WI38 (cell line): Measurements from ENCODE around the gene WWOX.

ENCODE experiments used
- H3K4me3 ChIP-seq: 2 replicates; pipeline ENCODE4 v1.5.1; 2011; ENCODE audit warnings: low read depth, mild to moderate bottlenecking, control low read depth, low read length
- TF ChIP-seq, protein P1 (sequence below): IDR thresholded peaks from 2 replicates; pipeline ENCODE4 v1.5.1; 2012; ENCODE audit warnings: low read depth, mild to moderate bottlenecking, control low read depth, low read length

The WWOX gene

DNA sequence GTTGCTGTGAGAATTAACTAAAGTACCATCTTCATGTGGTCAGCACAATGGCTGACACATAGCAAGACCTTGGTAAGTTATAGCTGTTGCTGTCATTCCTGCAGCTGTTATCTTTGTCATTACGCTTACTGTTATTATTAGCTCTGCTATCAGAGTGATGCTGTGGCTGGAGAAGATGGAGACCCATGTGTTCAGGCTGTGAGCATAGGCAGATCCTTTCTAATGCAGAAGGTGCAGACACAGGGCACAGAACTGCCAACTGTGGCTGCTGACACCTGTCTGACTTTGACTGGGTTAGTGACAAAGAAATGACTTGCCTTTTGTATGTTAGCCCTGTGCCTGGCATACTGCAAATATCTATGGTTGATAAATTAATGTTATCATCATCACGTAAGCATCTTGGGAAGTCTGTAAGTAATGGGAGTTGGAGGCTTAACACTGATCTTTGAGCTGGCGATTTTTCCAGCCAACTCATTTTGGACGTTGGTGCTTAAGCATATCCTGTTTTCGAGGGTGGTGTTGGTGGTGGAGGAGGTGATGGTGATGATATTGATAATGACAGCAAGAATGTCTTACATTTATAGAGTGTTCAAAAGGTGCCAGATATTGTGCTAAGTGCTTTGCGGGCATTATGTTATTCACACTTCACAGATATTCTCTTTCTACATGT lies 695.3 kb downstream of the WWOX start:
- no peak overlapping the region for H3K4me3 ChIP-seq
- TF ChIP-seq, protein P1, sequence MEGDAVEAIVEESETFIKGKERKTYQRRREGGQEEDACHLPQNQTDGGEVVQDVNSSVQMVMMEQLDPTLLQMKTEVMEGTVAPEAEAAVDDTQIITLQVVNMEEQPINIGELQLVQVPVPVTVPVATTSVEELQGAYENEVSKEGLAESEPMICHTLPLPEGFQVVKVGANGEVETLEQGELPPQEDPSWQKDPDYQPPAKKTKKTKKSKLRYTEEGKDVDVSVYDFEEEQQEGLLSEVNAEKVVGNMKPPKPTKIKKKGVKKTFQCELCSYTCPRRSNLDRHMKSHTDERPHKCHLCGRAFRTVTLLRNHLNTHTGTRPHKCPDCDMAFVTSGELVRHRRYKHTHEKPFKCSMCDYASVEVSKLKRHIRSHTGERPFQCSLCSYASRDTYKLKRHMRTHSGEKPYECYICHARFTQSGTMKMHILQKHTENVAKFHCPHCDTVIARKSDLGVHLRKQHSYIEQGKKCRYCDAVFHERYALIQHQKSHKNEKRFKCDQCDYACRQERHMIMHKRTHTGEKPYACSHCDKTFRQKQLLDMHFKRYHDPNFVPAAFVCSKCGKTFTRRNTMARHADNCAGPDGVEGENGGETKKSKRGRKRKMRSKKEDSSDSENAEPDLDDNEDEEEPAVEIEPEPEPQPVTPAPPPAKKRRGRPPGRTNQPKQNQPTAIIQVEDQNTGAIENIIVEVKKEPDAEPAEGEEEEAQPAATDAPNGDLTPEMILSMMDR, result no peak

DNA sequence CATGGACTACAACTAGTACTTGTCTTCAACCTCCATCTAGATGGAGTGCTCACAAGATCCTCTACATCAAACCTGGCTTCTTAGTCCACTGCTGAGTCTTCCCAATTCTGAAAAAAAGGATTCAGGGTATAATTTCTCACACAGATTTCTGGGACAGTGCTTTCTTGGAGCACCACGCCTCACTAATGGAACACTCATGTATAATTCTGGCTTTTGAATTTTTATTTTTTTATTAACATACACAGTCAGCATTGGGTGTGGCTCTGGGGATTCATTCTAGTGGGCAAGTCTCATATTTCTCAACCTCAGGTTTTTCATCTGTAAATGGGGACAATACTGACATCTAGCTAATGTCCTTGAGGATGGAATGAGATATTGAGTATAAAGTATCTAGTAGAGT lies 696.0 kb downstream of the WWOX start:
- TF ChIP-seq, protein P1, result no peak
- no peak overlapping the region for H3K4me3 ChIP-seq

DNA sequence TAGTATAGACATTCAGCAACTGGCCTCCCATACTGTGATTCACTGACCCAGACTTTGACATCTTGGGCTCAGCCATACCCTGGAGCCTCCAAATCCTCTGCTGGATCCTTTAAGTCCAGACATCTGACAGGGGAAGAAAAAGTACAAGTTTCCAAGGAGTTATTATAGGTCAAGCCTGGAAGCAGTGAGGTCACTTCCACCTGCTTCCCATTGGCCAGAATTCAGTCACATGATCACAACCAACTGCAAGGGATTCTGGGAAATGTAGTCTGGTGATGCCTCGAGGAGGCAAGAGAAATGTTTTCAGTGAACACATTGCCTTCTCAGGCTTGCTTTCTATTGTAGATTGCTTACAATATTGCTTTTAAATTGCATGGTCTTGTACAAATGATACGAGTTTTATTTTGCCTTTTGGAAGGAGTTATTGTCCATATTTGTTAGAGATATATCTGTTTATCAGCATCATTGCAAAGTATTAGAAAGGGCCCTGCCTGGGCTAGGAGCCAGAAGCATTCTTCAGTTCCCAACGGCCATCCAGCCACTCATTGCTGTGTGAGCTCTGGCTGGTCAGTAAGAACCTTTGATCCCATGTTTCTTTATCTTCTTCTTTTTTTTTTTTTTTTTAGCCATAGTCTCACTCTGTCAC lies 696.9 kb downstream of the WWOX start:
- TF ChIP-seq, protein P1, result no peak
- no peak overlapping the region for H3K4me3 ChIP-seq

DNA sequence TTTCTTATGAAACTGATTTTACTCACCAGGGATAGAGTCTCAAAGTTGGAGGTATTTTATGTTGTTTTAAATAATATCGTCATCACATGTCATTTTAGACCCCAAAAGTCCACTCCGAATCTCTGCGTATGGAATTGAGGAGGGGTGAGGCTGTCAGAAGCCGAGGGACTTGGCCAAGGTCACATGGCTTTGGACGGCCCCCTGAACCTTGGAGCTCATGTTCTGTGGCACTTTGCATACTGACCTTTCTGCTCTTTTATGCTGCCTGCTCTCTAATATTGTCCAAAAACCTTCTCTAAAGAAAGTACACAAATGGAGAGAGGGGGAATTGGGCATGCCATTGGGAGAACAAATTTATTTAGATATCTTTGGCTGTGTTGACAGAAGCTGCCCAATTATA lies 700.0 kb downstream of the WWOX start:
- TF ChIP-seq, protein P1, result no peak
- H3K4me3 ChIP-seq, result no peak overlapping the region

DNA sequence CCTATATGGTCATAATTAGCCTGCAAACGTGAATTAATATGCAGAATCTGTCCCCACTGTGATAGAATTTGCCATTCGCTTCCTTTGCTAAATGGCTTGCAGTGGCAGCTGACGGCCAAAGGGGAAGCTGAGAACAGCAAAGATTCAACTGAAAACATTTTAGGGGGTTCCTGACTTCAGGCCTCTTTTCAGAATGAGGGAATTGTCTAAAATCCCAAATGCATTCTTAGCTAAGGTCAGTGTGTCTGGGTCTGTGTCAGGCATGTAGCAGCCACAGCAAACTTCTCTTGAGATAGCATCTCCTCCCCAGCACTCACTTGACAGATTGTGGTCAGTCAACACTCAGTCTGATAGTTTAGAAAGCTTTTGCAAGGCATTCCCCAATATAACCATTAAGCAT lies 701.1 kb downstream of the WWOX start:
- TF ChIP-seq, protein P1, result no peak

DNA sequence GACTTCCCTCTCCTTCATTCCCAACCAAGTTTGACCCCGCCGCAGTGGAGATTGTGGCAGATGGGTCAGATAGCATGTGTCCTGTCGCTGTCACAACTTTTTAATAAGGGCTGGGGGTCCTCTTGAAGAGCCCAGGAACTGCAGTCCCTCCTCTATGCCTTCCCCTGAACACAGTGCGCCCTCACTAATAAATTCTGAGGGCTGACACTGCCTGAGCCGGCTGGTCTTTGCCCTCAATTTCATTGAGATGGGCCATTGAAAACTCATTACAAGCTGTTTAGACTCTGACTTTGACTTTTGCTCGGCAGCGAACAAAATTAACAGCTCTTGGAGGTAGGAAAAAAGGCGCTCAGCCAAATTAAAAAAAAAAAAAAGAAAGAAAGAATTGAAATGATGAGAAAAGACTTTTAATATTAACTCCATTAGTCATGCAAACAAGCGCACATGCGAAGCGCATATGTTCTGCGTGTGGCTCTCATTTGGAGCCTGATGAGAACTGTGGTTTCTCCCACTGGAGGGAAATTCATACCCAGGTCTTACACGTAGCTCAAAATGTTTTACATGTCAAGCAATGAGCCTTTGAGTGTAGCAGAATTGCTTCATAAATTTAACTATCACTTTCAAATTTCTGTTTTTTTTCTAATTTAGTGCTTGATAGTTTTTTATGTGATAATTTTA lies 704.7 kb downstream of the WWOX start:
- H3K4me3 ChIP-seq, result no peak overlapping the region
- TF ChIP-seq, protein P1, result no peak

More for the DNA sequence above, 701.1 kb downstream of the WWOX start:
- no peak overlapping the region for H3K4me3 ChIP-seq

DNA sequence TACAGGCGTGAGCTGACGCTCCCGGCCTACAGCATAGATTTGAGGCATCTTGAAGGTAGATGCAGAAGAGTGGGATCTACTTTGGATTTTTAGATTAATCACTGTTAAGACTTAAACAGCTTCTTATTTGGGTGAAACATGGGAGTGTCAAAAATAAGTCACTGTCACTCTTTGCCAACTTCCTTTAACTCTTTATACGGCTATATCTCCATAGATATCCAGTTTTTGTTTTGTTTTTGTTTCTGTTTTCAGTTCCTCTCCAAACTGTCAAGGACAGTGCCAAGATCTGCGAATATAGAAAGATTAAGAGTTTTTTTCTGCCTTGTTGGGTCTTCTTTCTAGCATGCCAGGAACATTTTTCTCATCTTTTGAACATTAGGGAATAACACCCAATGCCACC lies 706.1 kb downstream of the WWOX start:
- H3K4me3 ChIP-seq, result no peak overlapping the region
- TF ChIP-seq, protein P1, result no peak
